Measurements from ENCODE around the gene FRYL.
"Not testable (repeated sequence)": the region's sequence is repeated elsewhere in the genome, so short reads cannot be mapped to it uniquely, and the experiment has no call there.

The FRYL gene

GRCh38 chr4:48779998-48780864 lies at the start of gene FRYL:
TSS of gene FRYL (minus strand) at chr4:48780279. CDS start at chr4:48634410, 145,869 bp downstream.
- DNase-seq (ENCODE audit: low read depth) = peak; percentile 100

DNA sequence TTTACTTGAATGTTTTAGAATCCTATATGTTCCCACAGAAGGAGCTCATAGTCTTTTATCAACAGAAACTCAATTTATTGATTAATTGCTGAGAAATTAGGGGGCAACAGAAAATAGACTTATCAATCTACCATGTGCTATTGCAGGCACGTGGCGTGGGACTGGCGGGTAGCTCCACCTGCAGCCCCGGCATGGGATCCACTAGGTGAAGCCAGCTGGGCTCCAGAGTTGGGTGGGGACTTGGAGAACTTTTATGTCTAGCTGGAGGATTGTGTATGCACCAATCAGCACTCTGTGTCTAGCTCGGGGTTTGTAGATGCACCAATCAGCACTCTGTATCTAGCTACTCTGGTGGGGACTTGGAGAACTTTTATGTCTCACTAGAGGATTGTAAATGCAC lies 47.5 kb upstream of the FRYL start:
- no peak for DNase-seq (ENCODE audit: low read depth)

DNA sequence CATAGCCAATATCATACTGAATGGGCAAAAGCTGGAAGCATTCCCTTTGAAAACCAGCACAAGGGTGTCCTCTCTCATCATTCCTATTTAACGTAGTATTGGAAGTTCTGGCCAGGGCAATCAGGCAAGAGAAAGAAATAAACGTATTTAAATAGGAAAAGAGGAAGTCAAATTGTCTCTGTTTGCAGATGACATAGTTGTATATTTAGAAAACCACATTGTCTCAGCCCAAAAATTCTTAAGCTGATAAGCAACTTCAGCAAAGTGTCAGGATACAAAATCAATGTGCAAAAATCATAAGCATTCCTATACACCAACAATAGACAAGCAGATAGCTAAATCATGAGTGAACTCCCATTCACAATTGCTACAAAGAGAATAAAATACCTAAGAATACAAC lies 41.4 kb upstream of the FRYL start:
- DNase-seq (ENCODE audit: low read depth) = not testable (repeated sequence)

GRCh38 chr4:48816971-48817370 lies 36.9 kb upstream of the FRYL start:
- no peak for DNase-seq (ENCODE audit: low read depth)

- DNase-seq (ENCODE audit: low read depth) = not testable (repeated sequence)
Observed at GRCh38 chr4:48816297-48816696, 36.2 kb upstream of the FRYL start.

GRCh38 chr4:48815483-48815882 lies 35.4 kb upstream of the FRYL start:
- no peak for DNase-seq (ENCODE audit: low read depth)

DNA sequence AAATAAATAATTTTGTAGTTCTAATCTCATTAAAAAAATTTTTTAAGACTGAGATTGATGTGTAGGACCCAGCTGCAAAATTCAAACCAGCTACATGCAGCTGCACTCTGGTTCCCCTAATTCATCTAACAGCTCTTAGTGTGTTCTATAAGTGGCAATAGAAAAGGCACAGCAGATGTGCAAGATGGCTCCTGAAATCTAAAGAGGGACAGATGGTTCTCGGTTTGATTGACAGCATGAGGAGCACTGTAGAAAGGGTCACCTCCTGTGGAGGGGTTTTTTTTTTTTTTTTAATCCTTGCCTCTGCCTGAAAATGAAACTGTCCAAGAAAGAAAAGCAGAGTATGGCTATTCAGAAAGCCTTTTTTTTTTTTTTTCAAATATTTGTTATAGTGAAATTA lies 33.9 kb upstream of the FRYL start:
- no peak for DNase-seq (ENCODE audit: low read depth)

- DNase-seq (ENCODE audit: low read depth) = no peak
Observed at GRCh38 chr4:48812866-48813265, 32.8 kb upstream of the FRYL start.

DNA sequence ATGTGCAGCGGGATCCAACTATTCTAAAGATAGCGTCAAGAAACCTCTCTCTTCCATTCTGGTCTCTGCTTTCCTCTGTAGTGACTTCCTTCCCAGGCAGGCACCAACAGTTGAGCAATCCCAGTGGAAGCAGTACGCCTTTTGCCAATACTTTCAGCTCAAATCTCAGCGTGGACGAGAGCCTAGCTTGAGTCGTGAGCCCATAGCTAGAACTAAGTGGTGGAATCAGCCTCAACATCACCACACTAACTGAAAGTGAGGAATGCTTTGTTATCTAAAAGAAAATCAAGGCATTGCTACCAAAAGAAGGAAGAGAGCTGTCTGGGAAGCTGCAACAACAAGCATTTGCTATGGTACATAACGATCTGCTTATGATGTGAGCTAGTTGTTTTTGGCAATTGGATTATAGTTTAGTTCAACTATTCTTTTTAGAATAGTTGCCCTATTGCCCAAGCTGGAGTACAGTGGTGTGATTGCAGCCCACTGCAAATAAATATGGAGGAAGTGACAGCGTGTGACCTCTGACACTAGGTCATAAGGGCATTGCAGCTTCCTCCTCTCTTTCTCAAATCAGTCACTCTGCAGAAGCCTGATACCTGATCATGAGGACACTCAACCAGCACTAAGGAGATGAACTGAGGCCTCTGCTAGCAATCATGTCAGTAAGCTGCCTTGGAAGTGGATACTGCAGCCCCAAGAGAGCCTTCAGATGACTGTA lies 24.7 kb upstream of the FRYL start:
- DNase-seq (ENCODE audit: low read depth) = no peak

GRCh38 chr4:48801016-48801715 lies 21.1 kb upstream of the FRYL start:
- no peak for DNase-seq (ENCODE audit: low read depth)

- not testable (repeated sequence) for DNase-seq (ENCODE audit: low read depth)
Observed at GRCh38 chr4:48800155-48800554, 20.1 kb upstream of the FRYL start.

DNA sequence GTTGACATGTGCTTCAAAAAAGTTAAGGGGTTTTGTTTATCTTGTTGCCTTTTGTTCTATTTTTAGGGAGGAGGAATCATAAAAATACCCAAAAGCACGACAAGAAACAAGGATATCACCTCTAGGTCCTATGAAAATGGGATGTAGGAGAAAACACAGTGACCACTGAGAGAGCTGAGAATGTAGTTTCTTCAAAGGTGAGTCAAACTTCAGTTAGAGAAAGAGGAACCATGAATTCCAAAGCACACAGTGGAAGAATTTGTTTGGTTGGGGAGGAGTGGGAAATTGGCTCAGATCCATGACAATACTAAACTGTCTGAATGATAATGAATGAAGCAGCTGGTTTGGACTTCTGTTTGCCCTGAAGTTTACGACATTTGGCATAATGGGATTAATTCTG lies 19.1 kb upstream of the FRYL start:
- no peak for DNase-seq (ENCODE audit: low read depth)

- no peak for DNase-seq (ENCODE audit: low read depth)
Observed at GRCh38 chr4:48798117-48798516, 18.0 kb upstream of the FRYL start.

DNA sequence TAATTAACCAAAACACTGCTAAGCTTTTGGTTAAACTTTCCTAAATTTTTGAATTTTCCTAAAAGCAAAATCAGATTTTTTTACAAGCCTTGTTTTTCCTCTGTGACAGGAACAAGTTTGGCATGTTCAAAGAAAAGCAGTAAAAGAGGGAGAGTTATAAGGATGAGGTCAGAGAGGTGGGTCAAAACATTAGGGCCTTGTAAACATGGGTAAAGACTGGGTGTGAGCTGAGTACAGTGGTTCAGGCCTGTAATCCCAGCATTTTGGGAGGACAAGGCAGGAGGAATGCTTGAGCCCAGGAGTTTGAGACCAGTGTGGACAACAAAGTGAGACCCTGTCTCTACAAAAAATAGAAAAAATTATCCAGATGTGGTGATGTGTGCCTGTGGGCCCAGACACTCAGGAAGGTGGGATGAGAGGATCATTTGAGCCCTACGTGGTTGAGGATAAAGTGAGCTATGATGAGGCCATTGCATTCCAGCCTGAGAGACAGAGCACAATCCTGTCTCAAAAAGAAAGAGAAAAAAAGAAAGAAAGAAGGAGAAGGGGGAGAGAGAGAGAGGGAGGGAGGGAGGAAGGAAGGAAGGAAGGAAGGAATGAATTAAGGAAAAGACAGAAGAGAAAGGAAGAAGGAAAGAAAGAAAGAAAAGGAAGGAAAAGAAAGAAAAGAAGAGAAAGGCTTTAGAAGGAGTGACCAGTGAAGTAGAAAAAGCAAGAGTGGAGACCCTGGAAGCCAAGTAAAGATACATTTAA lies 17.0 kb upstream of the FRYL start:
- DNase-seq (ENCODE audit: low read depth) = no peak

GRCh38 chr4:48796191-48796926 lies 16.3 kb upstream of the FRYL start:
- DNase-seq (ENCODE audit: low read depth) = no peak

DNA sequence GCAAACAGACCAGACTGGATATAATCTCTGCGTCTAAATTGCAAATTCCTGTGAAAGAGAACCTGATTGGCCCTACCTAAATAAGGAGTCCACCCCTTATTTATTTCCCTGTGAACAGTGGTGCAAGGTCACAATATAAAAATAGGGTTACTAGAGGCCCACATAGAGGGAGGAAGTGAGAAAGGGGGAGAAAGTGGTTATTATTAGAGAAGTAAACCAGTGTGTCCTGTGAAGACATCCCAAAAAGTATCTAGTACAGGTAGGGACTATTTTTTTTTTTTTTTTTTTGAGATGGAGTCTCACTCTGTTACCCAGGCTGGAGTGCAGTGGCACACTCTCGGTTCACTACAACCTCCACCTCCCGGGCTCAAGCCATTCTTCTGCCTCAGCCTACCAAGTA lies 15.0 kb upstream of the FRYL start:
- DNase-seq (ENCODE audit: low read depth) = no peak

- DNase-seq (ENCODE audit: low read depth) = no peak
Observed at GRCh38 chr4:48792348-48793006, 12.4 kb upstream of the FRYL start.

DNA sequence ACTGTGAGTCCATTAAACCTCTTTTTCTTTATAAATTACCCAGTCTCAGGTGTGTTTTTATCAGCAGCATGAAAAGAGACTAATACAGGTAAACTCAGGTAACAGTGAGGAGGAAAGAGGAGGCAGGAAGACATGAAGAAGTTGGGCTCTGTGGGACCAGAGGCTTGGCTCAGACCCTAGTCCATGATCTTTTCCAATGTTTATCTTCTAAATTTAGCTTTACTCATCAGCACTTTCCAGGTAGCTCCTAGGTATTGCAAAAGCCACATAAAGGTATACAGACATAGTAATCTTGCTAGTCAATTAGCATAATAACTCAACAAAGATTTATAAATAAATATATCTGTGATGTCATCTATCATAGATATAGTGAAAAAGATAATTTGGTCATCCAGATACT lies 11.2 kb upstream of the FRYL start:
- no peak for DNase-seq (ENCODE audit: low read depth)

DNA sequence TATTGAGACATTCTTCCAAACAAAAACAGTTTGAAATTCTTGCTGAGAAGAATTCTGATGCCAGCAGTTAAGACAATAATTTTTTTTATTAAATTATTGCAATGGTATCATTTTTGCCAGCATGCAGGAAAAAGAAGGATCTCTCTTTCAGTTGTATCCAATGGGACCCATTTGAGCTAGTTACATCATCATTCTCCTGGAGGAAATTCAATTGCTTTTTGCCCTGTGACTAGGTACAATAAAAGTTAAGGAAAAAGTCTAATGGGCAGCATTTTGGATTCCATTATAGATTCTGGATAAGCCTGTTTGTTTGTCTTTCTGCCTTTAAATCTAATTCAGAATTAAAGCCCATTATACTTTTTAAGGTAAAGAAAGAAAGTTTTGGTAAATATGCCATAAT lies 10.5 kb upstream of the FRYL start:
- DNase-seq (ENCODE audit: low read depth) = no peak

- no peak for DNase-seq (ENCODE audit: low read depth)
Observed at GRCh38 chr4:48787056-48787455, 7.0 kb upstream of the FRYL start.

GRCh38 chr4:48786549-48786948 lies 6.5 kb upstream of the FRYL start:
- no peak for DNase-seq (ENCODE audit: low read depth)

Data from stromal cell of bone marrow (primary cell).